Mucosa of rectum (tissue), 2 donors: ENCODE data around the gene NF1.
"Not testable (repeated sequence)": the region's sequence is repeated elsewhere in the genome, so short reads cannot be mapped to it uniquely, and the experiment has no call there.

Experiments
- H3K27ac ChIP-seq, 2 donors: one replicate each; pipeline ENCODE4 v1.7.0; 2013; ENCODE audit warnings: inconsistent platforms in 2 of 2, low read depth in 2 of 2, low read length in 2 of 2
- H3K27me3 ChIP-seq, 2 donors: one replicate each; pipeline ENCODE4 v1.7.0; 2013; ENCODE audit warnings: low read length in 2 of 2; ENCODE audit not compliant: control insufficient read depth in 2 of 2, insufficient read depth in 2 of 2
- H3K36me3 ChIP-seq, 2 donors: one replicate each; pipeline ENCODE4 v1.7.0; 2013; ENCODE audit warnings: low read length in 2 of 2; ENCODE audit not compliant: control insufficient read depth in 2 of 2, insufficient read depth in 2 of 2
- H3K4me1 ChIP-seq, 2 donors: one replicate each; pipeline ENCODE4 v1.7.0; 2013; ENCODE audit warnings: low read length in 2 of 2, mild to moderate bottlenecking in 1 of 2; ENCODE audit not compliant: control insufficient read depth in 2 of 2, insufficient read depth in 2 of 2
- H3K4me3 ChIP-seq, 2 donors: one replicate each; pipeline ENCODE4 v1.7.0; 2013; ENCODE audit warnings: low read length in 2 of 2
- H3K9ac ChIP-seq, 2 donors: one replicate each; pipeline ENCODE4 v1.7.0; 2013; ENCODE audit warnings: low read length in 2 of 2, low read depth in 1 of 2, mild to moderate bottlenecking in 1 of 2
- H3K9me3 ChIP-seq, 2 donors: one replicate each; pipeline ENCODE4 v1.7.0; 2013; ENCODE audit warnings: low read length in 2 of 2; ENCODE audit not compliant: control insufficient read depth in 2 of 2
- donor health status: healthy.
- donor health status: Normal muscosa, but diverticular disease.

The NF1 gene

GRCh38 chr17:31094600-31095235 is at the start of gene NF1:
NF1 (plus strand) TSS chr17:31094977; CDS start chr17:31095310, 333 bp downstream.
- Histone ChIP-seq H3K36me3 (no peaks in the 10 kb centered on the region), H3K27ac (peak within 1 kb of the TSS; percentile 90), H3K4me1 (peaks cover 7 to 15% of the 10 kb centered on the region in 2 donors), H3K9ac (peak within 1 kb of the TSS; percentile 75 to 80), H3K4me3 (peak within 1 kb of the TSS; percentile 72 to 82), H3K9me3 (no peaks in the 10 kb centered on the region), H3K27me3 (no peaks in the 10 kb centered on the region)

- H3K36me3 ChIP-seq, H3K9ac ChIP-seq, H3K4me1 ChIP-seq, H3K4me3 ChIP-seq, H3K27ac ChIP-seq, H3K9me3 ChIP-seq, H3K27me3 ChIP-seq: not testable (repeated sequence)
Observed at GRCh38 chr17:31046856-31047425, 47.8 kb upstream of the NF1 start.

GRCh38 chr17:31048142-31048541 is 46.6 kb upstream of the NF1 start:
- no peaks in the 10 kb centered on the region for H3K9me3 ChIP-seq
- H3K27me3 ChIP-seq = no peaks in the 10 kb centered on the region
- H3K9ac ChIP-seq = no peak overlapping the region
- H3K27ac ChIP-seq = no peak overlapping the region
- H3K4me1 ChIP-seq = peaks cover 0 to 4% of the 10 kb centered on the region in 2 donors
- H3K36me3 ChIP-seq = no peaks in the 10 kb centered on the region
- H3K4me3 ChIP-seq = no peak overlapping the region

GRCh38 chr17:31048780-31049179 is 46.0 kb upstream of the NF1 start:
- H3K27ac ChIP-seq = no peak overlapping the region
- no peaks in the 10 kb centered on the region for H3K9me3 ChIP-seq
- no peaks in the 10 kb centered on the region for H3K27me3 ChIP-seq
- H3K36me3 ChIP-seq = no peaks in the 10 kb centered on the region
- H3K4me1 ChIP-seq = peaks cover 0 to 4% of the 10 kb centered on the region in 2 donors
- H3K4me3 ChIP-seq = no peak overlapping the region
- H3K9ac ChIP-seq = no peak overlapping the region

- no peaks in the 10 kb centered on the region for H3K36me3 ChIP-seq
- H3K9me3 ChIP-seq = no peaks in the 10 kb centered on the region
- H3K27ac ChIP-seq = no peak overlapping the region
- H3K4me1 ChIP-seq = peaks cover 0 to 4% of the 10 kb centered on the region in 2 donors
- no peak overlapping the region for H3K4me3 ChIP-seq
- no peak overlapping the region for H3K9ac ChIP-seq
- no peaks in the 10 kb centered on the region for H3K27me3 ChIP-seq
Observed at GRCh38 chr17:31050948-31051347, 43.8 kb upstream of the NF1 start.

GRCh38 chr17:31051506-31051905 is 43.3 kb upstream of the NF1 start:
- peaks cover 0 to 4% of the 10 kb centered on the region in 2 donors for H3K4me1 ChIP-seq
- H3K4me3 ChIP-seq = no peak overlapping the region
- H3K27me3 ChIP-seq = no peaks in the 10 kb centered on the region
- H3K9ac ChIP-seq = no peak overlapping the region
- H3K36me3 ChIP-seq = no peaks in the 10 kb centered on the region
- H3K9me3 ChIP-seq = no peaks in the 10 kb centered on the region
- peak overlapping the region in 1 of 2 donors; percentile 23 for H3K27ac ChIP-seq

GRCh38 chr17:31052187-31052889 is 42.4 kb upstream of the NF1 start:
- peaks cover 0 to 4% of the 10 kb centered on the region in 2 donors for H3K4me1 ChIP-seq
- no peak overlapping the region for H3K4me3 ChIP-seq
- peak overlapping the region in 1 of 2 donors; percentile 23 for H3K27ac ChIP-seq
- no peaks in the 10 kb centered on the region for H3K36me3 ChIP-seq
- no peak overlapping the region for H3K9ac ChIP-seq
- H3K9me3 ChIP-seq = no peaks in the 10 kb centered on the region
- no peaks in the 10 kb centered on the region for H3K27me3 ChIP-seq

- Histone ChIP-seq H3K4me3 (no peak overlapping the region), H3K4me1 (peaks cover 0 to 4% of the 10 kb centered on the region in 2 donors), H3K27ac (no peak overlapping the region), H3K9me3 (no peaks in the 10 kb centered on the region), H3K9ac (no peak overlapping the region), H3K27me3 (no peaks in the 10 kb centered on the region), H3K36me3 (no peaks in the 10 kb centered on the region)
Observed at GRCh38 chr17:31053071-31053470, 41.7 kb upstream of the NF1 start.

- no peak overlapping the region for H3K4me3 ChIP-seq
- H3K27ac ChIP-seq = no peak overlapping the region
- H3K9me3 ChIP-seq = no peaks in the 10 kb centered on the region
- H3K4me1 ChIP-seq = peaks cover 0 to 4% of the 10 kb centered on the region in 2 donors
- H3K36me3 ChIP-seq = no peaks in the 10 kb centered on the region
- no peaks in the 10 kb centered on the region for H3K27me3 ChIP-seq
- H3K9ac ChIP-seq = no peak overlapping the region
Observed at GRCh38 chr17:31054761-31055160, 40.0 kb upstream of the NF1 start.

- Histone ChIP-seq H3K27ac (no peak overlapping the region), H3K4me3 (no peak overlapping the region), H3K36me3 (no peaks in the 10 kb centered on the region), H3K27me3 (no peaks in the 10 kb centered on the region), H3K9me3 (no peaks in the 10 kb centered on the region), H3K9ac (no peak overlapping the region), H3K4me1 (peaks cover 0 to 5% of the 10 kb centered on the region in 2 donors)
Observed at GRCh38 chr17:31058976-31059375, 35.8 kb upstream of the NF1 start.
